ENCODE measurements around the gene EME1. TPM values are rescaled to one million over a fixed set of nuclear protein-coding genes. Genes with fewer than 3 reads are reported as not detected.

EME1 gene
- total RNA-seq, 1 donor, result 4.7 TPM

DNA sequence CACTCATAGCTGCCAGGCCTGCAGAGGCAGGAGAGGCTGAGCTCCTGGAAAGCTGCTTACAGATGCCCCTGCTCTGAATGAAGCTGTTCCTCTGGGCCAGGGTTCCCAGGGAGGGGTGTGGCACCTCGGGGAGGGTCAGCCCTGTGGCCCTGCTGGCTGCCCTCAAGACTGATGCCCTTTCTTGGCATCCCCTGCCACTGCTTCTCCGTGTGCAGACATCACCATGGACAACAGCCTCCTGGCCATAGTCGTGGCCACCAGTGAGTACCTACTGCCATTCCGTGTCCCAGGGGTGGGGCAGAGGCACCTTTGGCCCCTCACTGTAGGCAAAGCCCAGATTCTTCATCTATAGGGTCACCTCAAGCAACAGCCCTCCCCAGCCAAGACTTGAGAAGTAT lies 9.0 kb upstream of the EME1 start:
- DNase-seq (ENCODE audit: low read depth), result no peak
- TF ChIP-seq, protein P1, sequence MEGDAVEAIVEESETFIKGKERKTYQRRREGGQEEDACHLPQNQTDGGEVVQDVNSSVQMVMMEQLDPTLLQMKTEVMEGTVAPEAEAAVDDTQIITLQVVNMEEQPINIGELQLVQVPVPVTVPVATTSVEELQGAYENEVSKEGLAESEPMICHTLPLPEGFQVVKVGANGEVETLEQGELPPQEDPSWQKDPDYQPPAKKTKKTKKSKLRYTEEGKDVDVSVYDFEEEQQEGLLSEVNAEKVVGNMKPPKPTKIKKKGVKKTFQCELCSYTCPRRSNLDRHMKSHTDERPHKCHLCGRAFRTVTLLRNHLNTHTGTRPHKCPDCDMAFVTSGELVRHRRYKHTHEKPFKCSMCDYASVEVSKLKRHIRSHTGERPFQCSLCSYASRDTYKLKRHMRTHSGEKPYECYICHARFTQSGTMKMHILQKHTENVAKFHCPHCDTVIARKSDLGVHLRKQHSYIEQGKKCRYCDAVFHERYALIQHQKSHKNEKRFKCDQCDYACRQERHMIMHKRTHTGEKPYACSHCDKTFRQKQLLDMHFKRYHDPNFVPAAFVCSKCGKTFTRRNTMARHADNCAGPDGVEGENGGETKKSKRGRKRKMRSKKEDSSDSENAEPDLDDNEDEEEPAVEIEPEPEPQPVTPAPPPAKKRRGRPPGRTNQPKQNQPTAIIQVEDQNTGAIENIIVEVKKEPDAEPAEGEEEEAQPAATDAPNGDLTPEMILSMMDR (IDR thresholded peaks at IDR 0.05; ENCODE audit: insufficient read depth, low read depth, low read length), result no peak
- H3K4me3 ChIP-seq (ENCODE audit: low read depth, low read length), result no peak overlapping the region

DNA sequence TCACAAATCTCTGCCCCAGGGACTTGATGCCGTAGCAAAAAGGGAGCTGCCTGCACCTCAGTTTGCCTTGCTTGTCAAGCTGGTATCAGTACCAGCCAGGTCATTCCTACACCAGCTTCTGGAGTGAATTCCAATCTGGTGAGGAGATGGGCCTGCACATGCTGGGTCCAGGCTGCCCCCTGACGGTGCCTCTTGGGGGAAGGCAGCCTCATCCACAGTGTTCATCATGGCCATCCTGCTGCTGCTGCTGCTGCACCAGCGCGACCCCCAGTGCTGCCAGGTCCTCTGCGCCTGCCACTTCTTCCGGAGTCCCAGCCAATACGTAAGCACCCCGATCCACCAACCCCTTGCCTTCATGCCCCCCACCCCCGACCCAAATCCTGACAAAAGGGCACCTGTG lies 8.3 kb upstream of the EME1 start:
- TF ChIP-seq, protein P1 (IDR thresholded peaks at IDR 0.05; ENCODE audit: insufficient read depth, low read depth, low read length), result peak; percentile 26
- no peak for DNase-seq (ENCODE audit: low read depth)
- H3K4me3 ChIP-seq (ENCODE audit: low read depth, low read length), result no peak overlapping the region

DNA sequence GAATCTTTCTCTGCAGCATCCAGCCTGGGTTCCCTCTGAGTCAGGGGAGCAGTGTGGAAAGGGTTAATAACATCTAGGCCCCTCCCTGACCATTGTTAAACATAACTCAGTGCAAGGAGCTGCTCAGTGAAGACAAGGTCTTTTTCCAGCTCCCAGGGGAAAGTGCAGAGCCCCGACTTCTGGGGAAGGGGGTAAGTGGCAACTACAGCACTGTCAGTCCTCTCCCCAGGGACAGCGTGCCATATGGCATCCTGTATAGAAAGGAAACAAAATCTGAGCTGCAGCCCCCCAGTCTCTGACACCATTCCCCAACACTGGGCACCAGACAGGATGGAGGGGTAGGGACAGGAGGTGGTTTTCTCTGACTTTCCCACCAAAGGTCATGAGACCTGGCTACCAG lies 7.9 kb upstream of the EME1 start:
- H3K4me3 ChIP-seq (ENCODE audit: low read depth, low read length), result no peak overlapping the region
- DNase-seq (ENCODE audit: low read depth), result no peak
- TF ChIP-seq, protein P1 (IDR thresholded peaks at IDR 0.05; ENCODE audit: insufficient read depth, low read depth, low read length), result no peak

DNA sequence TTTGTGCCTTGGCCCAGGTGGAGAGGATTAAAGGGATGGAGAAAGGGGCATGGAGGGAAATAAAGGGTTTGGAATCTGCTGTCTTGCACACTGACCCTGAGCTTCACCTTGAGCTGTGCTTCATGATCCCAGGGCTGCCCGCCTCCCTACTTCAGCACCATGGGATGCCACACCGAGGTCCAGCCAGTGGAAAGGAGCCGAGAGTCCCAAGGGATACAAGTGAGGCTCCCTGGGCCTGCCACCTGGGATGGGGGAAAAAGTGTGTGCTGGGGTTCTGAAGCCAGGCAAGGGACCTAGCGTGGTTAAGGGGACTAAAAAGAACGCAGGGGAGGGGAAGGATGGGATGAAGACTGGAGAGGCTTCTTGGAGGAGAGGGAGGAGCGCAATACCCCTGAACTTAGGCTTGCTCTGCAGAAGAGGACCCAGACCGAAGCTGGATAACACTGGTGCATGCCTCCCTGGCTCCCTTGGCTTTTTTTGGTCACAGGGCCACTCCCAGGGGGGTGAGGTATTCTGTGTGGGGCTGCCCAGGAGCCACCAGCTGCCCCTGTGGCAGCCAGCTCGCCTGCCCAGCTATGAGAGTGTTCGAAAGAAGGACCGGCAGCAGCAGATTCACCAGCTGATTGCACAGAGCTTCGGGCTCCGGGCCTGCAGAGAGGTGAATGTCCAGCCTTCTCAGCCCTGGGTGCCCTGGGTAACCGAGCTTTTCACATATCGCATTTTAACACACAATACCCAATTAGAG lies 7.2 kb upstream of the EME1 start:
- TF ChIP-seq, protein P1 (IDR thresholded peaks at IDR 0.05; ENCODE audit: insufficient read depth, low read depth, low read length), result no peak
- DNase-seq (ENCODE audit: low read depth), result no peak
- H3K4me3 ChIP-seq (ENCODE audit: low read depth, low read length), result no peak overlapping the region

DNA sequence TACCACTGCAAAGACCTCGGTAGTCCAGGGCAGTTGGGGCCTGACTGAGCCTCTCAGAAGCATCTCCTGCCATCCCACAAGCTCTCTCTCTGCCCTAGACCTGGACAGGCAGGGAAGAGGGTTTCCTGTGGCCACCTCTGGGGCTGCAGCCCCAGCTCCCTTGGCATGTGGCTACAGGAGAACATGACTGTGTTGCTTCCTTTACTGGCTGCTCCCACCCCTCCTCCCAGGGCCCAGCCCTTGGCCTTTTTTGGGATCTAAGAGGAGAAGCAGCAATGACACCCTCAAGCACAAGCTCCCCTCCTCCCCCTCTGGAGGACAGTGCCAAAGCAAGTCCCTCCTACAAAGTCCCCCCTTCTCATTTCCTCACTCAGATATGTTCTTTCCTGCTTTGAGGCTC lies 5.6 kb upstream of the EME1 start:
- no peak for DNase-seq (ENCODE audit: low read depth)
- no peak overlapping the region for H3K4me3 ChIP-seq (ENCODE audit: low read depth, low read length)
- TF ChIP-seq, protein P1 (IDR thresholded peaks at IDR 0.05; ENCODE audit: insufficient read depth, low read depth, low read length), result no peak

DNA sequence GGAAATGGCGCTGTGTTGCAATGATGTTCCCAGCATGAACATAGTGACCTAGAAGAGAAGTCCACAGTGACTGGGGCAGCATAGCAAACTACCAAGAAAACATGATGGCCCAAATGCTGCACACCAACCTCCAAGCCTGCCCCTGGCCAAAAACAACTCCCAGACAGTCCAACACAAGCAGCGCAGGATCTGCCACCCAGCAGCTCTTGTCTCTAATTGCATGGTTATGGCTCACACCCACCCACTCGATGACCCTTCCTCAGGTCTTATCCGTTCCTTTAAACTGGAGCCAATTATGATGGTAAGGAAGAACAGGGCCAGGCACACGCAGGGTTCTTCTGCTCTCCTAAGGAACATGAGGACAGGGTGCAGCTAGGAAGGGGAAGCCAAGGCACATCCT lies 3.0 kb upstream of the EME1 start:
- no peak for DNase-seq (ENCODE audit: low read depth)
- TF ChIP-seq, protein P1 (IDR thresholded peaks at IDR 0.05; ENCODE audit: insufficient read depth, low read depth, low read length), result no peak
- no peak overlapping the region for H3K4me3 ChIP-seq (ENCODE audit: low read depth, low read length)

DNA sequence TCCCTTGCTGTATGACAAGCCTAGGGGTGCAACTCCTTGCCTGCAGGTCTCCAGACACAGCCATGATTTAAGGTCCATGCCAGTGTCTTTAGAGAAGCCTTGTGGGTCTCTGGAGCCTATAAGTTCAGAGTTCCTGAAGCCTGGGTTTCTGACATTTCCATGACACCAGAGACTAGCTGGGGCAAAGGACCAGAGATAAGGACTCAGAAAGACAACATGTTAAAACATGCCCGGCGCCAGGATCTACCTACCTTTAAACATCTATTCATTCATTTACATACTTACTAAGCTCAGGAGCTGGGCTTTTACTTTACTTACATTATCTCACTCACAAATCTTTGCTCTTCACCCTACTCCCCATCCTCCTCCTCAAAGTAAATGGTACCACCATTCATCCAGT lies 1.5 kb upstream of the EME1 start:
- TF ChIP-seq, protein P1 (IDR thresholded peaks at IDR 0.05; ENCODE audit: insufficient read depth, low read depth, low read length), result no peak
- peak overlapping the region; percentile 94 for H3K4me3 ChIP-seq (ENCODE audit: low read depth, low read length)
- DNase-seq (ENCODE audit: low read depth), result no peak

Data from fibroblast of villous mesenchyme (primary cell).